Psoas muscle (tissue), 8 donors: ENCODE results near the gene AOPEP. TPM values are rescaled to one million over a fixed set of nuclear protein-coding genes. Genes with fewer than 3 reads are reported as not detected.

Source experiments
- ATAC-seq, 4 donors: fragments of 200-7000 bp; cut with Tn5 transposase; one replicate each; pipeline ENCODE4 v1.9.1; 2020; ENCODE audit warnings: moderate library complexity in 3 of 4, mild to moderate bottlenecking in 2 of 4
- DNase-seq, 2 donors: peaks; one replicate each; pipeline ENCODE4 v3.0.0-alpha.2; 2020
- H3K27ac ChIP-seq: fragments of 200-600 bp; one replicate; pipeline ENCODE4 v1.8.0; 2022
- H3K27me3 ChIP-seq, 3 donors: fragments of 200-600 bp in 1 of 3; one replicate each; pipeline versions ENCODE4 v1.6.1 to v1.8.0; 2013 to 2022; ENCODE audit warnings: low read length in 2 of 3, mild to moderate bottlenecking in 2 of 3, moderate library complexity in 1 of 3; ENCODE audit not compliant: insufficient read depth in 3 of 3
- H3K36me3 ChIP-seq, 2 donors: fragments of 200-600 bp in 1 of 2; one replicate each; pipeline versions ENCODE4 v1.6.1 to v1.8.0; 2013 to 2022; ENCODE audit warnings: low read depth in 1 of 2, mild to moderate bottlenecking in 1 of 2, moderate library complexity in 1 of 2; ENCODE audit not compliant: insufficient read depth in 1 of 2
- H3K4me1 ChIP-seq: fragments of 200-600 bp; one replicate; pipeline ENCODE4 v1.8.0; 2022
- H3K4me3 ChIP-seq: fragments of 200-600 bp; one replicate; pipeline ENCODE4 v1.8.0; 2022; ENCODE audit warnings: mild to moderate bottlenecking
- H3K9me3 ChIP-seq: fragments of 200-600 bp; one replicate; pipeline ENCODE4 v1.8.0; 2022
- WGBS, 3 donors: extraction: QIAGEN DNeasy Blood & Tissue Kit; methylation state at CpG; one replicate each; pipeline versions ENCODE4 v1.1.6 to v1.1.7; 2013; 5-methylcytosine and 5-hydroxymethylcytosine counted together
- intact Hi-C, 2 donors: fragments of 100-400 bp; cut with DNase I; formaldehyde crosslinking; loops; one replicate each; pipeline versions ENCODE4 v1.11.0 to v1.14.2; 2022
- polyA plus RNA-seq, 3 donors: library from polyadenylated mRNA; stranded (reverse); fragments of 200-250 nt; gene quantifications; one replicate each; pipeline ENCODE4 v1.2.3, GENCODE V29; 2013
- total RNA-seq, 4 donors: library from RNA; stranded (reverse); fragmentation: NEBNext Ultra II Directional in 2 of 4; extraction: Animal tissue kit (Norgen Biotek cat#: 25700) in 2 of 4; gene quantifications; one replicate each; pipeline versions ENCODE4 v1.2.1 to v1.2.4, GENCODE V29; 2021 to 2023
- TF ChIP-seq, protein P1 (sequence below): fragments of 200-600 bp; IDR thresholded peaks from one replicate; pipeline ENCODE4 v1.8.0; 2022; ENCODE audit warnings: antibody characterized with exemption
- donor health status: healthy with polysubstance abuse.
- donor health status: DM: no; HTN: no; CAD: no; lungs with moderate emphysema.
- donor health status: Bipolar disorder and iron deficiency.
- donor health status: healthy.
- donor health status: DM: yes; HTN: yes; CAD: no.
- donor health status: DM: no; HTN: no; CAD: no.
- donor health status: DM: no; HTN: no; CAD: no.
- donor health status: DM: yes; HTN: yes; CAD: no.

AOPEP gene
- total and polyA plus RNA-seq, 7 donors, result 46.4 to 96.9 (median 78.6) TPM

GRCh38 chr9:94819161-94819687 lies 92.7 kb downstream of the AOPEP start:
- ATAC-seq (peak in 2 of 4 donors; percentile 25 to 52), DNase-seq (no peak)
- Histone ChIP-seq H3K4me3 (no peak overlapping the region), H3K27me3 (no peaks in the 10 kb centered on the region), H3K4me1 (peaks cover 14% of the 10 kb centered on the region), H3K27ac (no peak overlapping the region), H3K36me3 (no peaks in the 10 kb centered on the region), H3K9me3 (no peaks in the 10 kb centered on the region)
- intact Hi-C loops, result no loop called here
- 55 to 59% (median 55%) methylated on average over 8 of the region's 8 CpGs for WGBS, 3 donors
- TF ChIP-seq, protein P1, sequence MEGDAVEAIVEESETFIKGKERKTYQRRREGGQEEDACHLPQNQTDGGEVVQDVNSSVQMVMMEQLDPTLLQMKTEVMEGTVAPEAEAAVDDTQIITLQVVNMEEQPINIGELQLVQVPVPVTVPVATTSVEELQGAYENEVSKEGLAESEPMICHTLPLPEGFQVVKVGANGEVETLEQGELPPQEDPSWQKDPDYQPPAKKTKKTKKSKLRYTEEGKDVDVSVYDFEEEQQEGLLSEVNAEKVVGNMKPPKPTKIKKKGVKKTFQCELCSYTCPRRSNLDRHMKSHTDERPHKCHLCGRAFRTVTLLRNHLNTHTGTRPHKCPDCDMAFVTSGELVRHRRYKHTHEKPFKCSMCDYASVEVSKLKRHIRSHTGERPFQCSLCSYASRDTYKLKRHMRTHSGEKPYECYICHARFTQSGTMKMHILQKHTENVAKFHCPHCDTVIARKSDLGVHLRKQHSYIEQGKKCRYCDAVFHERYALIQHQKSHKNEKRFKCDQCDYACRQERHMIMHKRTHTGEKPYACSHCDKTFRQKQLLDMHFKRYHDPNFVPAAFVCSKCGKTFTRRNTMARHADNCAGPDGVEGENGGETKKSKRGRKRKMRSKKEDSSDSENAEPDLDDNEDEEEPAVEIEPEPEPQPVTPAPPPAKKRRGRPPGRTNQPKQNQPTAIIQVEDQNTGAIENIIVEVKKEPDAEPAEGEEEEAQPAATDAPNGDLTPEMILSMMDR, result no peak

DNA sequence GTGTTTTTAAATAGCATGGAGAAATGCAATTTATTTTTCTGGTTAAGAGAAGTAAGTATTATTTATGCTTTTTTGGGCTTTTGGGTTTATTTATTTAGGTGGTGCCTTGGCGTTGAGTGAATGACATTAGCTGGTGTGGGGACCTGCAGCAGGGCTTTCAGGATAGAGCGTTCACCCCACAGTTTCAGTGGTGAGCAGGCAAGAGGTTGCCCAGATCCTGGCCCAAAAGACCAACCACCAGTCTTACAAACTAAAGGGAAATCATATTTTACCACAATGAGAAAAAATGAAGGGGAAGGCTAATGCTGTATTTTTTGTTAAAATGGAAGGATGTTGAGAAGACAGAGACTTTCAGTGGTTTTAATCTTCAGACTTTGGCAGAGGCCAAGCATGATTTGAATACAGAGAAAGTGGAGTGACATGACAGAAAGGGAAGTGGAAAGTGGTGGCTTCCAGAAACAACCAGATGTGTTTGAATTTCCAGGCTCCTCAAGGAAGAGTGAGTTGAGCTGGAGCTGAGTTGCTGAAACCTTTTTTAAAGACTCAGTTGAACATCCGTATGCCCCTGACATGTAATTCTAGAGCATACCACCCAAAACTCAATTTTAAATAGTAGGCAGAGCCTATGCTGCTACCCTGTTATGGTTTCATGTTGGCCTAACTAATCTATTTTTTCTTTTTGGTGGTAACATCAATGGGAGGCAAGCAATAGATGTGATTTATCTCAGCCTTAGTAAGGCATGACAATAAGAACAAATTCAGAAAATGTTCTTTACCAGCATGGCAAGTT lies 94.8 kb downstream of the AOPEP start:
- Histone ChIP-seq H3K27me3 (no peaks in the 10 kb centered on the region), H3K4me3 (no peak overlapping the region), H3K36me3 (no peaks in the 10 kb centered on the region), H3K27ac (no peak overlapping the region), H3K9me3 (no peaks in the 10 kb centered on the region), H3K4me1 (peaks cover 34% of the 10 kb centered on the region)
- intact Hi-C loops, result no loop called here
- DNase-seq (no peak), ATAC-seq (no peak)
- TF ChIP-seq, protein P1, result no peak
- 93 to 96% (median 94%) methylated on average over 3 of the region's 3 CpGs for WGBS, 3 donors

DNA sequence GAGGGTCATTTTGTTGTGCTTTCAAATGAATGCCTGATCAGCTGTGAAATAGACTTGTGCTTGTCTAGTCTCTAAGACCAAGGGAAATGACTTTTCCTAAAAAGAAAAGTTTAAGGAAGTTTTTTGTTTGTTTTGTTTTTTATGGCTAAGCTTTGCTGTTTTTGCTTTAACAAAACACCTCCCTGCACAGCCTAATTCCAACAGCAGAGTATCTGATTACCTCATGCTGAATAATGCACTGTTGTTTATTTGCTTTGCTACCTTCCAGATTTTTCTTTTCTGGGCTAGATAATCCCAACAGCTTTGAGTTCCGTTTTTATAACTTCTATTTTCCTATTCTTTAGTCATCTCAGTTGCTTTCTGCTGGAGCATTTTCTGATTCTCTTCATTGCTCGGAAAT lies 95.8 kb downstream of the AOPEP start:
- ATAC-seq, result no peak
- Histone ChIP-seq H3K4me3 (no peak overlapping the region), H3K4me1 (peaks cover 37% of the 10 kb centered on the region), H3K9me3 (no peaks in the 10 kb centered on the region), H3K36me3 (no peaks in the 10 kb centered on the region), H3K27me3 (no peaks in the 10 kb centered on the region), H3K27ac (peak overlapping the region; percentile 51)
- TF ChIP-seq, protein P1, result no peak
- DNase-seq, result no peak
- intact Hi-C loops, result no loop called here
- WGBS, 3 donors, result 34 to 37% (median 37%) methylated on average over 2 of the region's 2 CpGs

- Histone ChIP-seq H3K4me3 (no peak overlapping the region), H3K4me1 (peaks cover 46% of the 10 kb centered on the region), H3K36me3 (no peaks in the 10 kb centered on the region), H3K27ac (no peak overlapping the region), H3K9me3 (no peaks in the 10 kb centered on the region), H3K27me3 (no peaks in the 10 kb centered on the region)
- DNase-seq (no peak), ATAC-seq (no peak)
- WGBS, 3 donors, result 74 to 94% (median 84%) methylated on average over 5 of the region's 5 CpGs
- intact Hi-C loops, result no loop called here
- TF ChIP-seq, protein P1, result no peak
Observed at GRCh38 chr9:94823710-94824109, 97.2 kb downstream of the AOPEP start.
